Activated CD4-positive, alpha-beta T cell treated with anti-CD3 and anti-CD28 coated beads for 48 hours (primary cell): ENCODE measurements around the gene JARID2.

Experiments used
- DNase-seq: peaks from one replicate; pipeline ENCODE4 v3.0.0-alpha.2; 2020

JARID2 gene

DNA sequence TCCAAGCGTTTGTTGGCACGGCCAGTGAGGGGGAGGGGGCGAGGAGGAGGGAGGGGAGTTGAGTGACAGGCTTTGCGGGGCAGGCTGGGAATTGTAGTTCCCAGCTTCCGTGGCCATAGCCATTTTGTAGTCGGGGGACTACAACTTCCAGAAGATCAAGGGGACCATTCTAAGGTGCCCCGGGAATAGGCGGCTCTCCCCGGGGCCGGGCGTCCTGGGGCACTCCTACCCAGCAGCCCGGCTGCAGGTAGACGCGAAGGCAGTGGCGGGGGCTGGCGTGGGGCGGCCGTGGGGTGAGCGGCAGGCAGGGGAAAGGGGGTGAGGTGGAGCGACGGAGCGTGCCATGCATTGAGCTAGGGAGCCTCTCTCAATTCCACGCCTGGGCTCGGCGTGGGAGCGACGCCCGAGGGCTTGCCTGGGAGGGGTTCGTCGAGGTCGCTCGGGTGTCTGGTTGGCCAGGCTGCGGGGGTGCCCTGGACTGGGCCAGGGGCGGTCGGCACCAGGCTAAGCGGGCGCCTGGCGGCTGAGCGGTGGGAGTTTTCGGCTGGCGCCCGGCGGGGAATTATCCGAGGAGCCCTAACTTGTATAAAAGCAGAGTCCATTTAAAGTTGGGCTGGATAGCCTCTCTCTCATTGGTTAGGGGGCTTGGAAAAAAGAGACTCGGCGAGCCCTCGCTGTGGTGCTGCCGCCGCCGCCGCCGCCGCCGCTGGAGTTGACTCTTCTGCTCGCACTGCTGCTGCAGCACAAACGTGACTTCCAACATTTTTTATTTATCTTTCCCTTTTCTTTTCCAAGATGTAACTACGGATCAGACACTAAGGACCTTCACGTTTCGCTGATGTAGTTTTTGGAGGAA lies at the start of gene JARID2:
Gene JARID2, plus strand, starts transcription at position 709 of the 856 bp plus-strand sequence. CDS start 471 bp downstream, outside the sequence.
- DNase-seq, result peak; percentile 98

DNA sequence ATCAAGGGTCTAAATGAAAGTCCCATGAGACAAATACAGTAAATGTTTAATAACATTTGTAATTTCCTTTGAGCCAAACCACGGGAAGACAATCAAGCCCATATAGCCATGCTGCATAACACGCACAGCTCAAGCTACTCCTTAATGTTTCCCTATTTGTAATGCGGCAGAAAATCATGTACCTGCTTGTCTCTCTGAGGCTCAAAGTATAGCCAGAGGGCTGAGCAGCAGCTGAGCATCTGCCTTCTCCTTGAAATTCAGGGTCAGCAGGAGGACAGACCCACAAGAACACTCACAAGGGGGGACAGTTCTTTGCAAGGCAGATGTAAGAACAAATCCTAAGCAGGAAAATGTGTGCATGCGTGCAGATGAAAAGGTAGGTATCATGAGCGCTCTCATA lies 45.8 kb upstream of the JARID2 start:
- DNase-seq, result no peak

DNA sequence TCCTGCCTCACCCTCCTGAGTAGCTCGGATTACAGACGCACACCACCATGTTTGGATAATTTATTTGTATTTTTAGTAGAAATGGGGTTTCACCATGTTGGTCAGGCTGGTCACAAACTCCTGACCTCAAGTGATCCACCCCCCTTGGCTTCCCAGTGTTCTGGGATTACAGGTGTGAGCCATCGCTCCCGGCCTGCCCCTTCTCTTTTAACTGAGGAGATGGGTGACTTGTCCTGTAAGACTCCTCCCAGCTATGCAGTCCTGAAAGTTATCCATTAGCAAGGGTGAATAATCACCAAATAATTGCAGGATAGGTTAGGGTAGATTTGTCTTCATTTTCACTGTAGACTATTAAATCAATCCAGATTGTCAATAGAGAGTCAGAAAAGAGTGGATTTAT lies 40.5 kb upstream of the JARID2 start:
- no peak for DNase-seq

DNA sequence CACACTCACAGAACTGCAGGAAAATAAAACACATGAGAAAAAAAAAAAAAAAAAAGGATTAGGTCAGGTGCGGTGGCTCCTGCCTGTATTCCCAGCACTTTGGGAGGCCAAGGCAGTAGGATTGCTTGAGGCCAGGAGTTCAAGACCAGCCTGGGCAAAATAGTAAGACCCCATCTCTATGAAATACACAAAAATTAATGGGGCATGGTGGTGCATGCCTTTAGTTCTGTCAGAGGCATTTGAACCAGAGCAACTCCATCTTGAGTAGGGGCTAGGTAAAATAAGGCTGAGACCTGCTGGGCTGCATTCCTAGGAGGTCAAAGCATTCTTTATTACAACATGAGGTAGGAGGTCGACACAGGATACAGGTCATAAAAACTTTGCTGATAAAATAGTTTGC lies 39.0 kb upstream of the JARID2 start:
- DNase-seq, result no peak

DNA sequence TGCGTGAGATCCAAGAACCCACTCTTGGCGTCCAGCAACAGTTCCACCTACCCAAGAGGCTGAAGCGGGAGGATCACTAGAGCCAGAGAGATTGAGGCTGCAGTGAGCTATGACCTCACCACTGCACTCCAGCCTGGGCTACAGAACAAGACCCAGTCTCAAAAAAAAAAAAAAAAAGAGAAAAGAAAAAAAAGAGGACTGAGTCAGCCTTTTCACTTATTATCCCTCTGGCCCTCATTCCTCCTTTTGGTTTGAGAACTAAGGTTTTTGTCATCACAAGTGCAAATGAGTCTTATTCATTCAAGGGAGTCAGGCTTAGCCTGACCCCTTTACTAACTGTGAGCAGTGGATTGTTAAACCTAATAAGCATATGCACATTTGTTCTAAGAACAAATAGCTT lies 37.9 kb upstream of the JARID2 start:
- no peak for DNase-seq

DNA sequence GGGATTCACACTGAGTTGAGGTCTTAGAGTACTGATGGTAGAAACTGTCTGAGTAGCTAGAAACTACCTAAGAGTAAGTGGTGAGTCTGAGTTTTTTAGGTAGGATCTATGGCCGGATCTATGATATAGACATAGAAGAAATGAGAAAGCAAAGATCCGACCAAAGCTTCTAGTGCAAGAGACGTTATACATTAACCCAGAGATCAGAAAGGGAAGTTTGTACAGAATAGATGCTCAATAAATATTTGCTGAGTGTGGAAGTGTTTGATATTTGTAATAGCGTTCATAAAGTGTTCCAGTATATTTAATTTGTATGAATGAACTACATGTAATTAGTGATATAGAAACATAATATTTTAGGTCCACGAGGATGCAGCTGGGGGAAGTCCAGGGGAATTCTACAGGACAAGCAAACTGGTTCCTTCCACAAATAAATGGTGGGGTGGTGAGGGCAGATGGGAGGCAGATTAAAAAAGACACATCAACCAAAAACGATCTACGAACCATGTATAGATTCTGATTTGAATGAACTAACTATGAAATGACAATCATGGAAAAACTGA lies 31.9 kb upstream of the JARID2 start:
- no peak for DNase-seq

DNA sequence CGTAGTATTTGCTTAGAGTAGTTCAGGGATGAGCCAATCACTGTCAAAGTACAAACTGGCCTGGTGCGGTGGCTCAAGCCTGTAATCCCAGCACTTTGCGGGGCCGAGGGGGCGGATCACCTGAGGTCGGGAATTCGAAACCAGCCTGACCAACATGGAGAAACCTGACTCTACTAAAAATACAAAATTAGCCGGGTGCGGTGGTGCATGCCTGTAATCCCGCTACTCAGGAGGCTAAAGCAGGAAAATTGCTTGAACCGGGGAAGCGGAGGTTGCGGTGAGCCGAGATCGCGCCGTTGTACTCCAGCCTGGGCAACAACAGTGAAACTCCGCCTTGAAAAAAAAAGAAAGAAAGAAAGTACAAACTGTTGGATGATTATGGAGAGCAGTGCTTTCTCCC lies 27.5 kb upstream of the JARID2 start:
- no peak for DNase-seq

DNA sequence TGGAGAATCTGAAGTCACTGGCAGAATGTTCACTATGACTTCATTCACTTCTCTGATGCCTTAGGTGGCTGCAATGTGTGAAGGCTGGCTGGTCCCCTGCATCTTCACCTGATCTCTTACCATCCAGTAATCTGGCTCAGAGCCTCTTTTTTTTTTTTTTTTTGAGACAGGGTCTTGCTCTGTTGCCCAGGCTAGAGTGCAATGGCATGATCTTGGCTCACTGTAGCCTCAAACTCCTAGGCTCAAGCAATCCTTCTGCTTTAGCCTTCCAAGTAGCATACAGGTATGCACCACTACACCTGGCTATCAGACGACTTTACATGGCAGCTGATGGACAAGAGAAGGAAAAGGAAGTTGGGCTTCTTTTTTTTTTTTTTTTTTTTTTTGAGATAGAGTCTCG lies 25.8 kb upstream of the JARID2 start:
- no peak for DNase-seq

DNA sequence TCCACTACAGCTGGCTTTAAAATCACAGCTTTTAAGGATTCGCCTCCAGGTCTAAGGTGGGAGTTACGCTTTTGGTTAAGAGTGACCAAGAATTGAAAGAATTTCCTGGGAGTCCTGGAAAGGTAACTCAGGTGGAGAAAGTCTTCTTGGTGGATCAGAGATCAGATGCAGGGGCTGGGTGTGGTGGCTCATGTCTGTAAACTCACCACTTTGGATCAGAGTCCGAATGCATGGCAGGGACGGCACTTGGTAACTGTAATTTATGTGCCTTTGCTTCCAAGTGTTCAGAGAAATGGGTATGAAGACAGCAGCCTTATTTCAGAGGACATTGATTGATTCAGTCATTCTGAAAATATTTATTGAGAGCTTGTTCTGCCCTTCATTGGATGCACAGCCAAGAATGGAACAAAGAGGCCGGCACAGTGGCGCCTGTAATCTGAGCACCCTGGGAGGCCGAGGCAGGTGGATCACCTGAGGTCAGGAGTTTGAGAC lies 18.0 kb upstream of the JARID2 start:
- DNase-seq, result no peak

DNA sequence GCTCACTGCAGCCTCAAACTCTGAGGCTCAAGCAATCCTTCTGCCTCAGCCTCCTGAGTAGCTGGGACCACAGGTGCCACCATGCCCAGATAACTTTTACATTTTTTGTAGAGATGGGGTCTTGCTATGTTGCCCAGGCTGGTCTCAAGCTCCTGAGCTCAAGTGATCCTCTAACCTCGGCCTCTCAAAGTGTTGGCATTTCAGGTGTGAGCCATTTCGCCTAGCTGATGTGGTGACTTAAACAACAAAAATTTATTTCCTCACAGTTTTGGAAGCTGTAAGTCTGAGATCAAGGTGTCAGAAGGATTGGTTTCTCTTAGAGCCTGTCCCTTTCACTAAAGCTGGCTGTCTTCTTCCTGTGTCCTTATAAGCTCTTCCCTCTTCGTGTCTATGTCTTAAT lies 15.0 kb upstream of the JARID2 start:
- DNase-seq, result no peak

DNA sequence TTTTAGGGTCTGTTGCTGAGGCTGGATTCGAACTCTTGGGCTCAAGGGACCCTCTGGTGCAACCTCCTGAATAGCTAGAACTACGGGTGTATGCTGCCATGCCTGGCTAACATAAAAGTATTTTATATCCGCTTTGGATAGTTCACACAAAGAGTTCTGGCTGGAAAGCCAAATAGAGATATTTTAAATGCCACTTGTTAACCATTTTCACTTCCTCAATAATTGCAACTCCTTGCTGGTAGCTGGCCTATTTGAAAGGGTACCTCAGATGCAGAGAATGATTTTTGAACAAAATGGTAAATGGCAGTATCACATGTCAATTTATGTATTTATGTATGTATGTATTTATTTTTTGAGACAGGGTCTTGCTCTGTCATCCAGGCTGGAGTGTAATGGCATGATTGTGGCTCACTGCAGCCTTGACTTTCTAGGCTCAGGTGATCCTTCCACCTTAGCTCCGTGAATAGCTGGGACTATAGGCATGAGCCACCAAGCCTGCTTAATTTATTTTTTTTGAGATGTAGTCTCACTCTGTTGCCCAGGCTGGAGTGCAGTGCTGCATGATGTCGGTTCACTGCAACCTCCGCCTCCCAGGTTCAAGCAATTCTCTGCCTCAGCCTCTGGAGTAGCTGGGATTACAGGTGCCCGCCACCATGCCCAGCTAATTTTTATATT lies 12.9 kb upstream of the JARID2 start:
- DNase-seq, result no peak

DNA sequence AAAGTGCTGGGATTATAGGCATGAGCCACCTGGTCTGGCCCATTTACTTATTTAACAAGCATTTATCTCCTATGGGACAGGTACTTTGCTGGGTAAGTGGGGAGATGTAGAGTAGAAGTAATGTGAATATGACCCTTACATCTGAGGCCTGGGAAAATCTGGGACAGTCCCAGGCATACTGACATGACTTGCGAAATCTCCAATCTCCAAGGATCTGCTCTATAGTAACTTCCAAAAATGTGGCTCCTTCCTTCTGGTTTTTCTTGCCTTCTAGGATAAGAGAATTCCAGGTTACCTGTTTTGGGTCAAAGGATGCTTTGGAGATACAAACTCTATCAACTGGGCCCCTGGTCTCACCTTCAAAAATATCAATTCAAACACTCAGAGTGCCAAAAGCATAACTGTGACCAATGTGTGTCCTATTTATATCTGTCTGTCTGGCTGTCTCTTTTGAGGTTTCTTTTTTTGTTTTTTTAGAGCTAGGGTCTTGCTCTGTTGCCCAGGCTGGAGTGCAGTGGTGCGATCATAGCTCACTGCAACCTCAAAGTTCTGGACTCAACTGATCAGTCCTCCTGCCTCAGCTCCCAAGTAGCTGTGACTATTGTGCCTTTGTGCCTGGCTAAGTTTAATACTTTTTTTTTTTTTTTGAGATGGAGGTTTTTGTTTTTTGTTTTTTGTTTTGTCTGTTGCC lies 11.7 kb upstream of the JARID2 start:
- DNase-seq, result no peak

DNA sequence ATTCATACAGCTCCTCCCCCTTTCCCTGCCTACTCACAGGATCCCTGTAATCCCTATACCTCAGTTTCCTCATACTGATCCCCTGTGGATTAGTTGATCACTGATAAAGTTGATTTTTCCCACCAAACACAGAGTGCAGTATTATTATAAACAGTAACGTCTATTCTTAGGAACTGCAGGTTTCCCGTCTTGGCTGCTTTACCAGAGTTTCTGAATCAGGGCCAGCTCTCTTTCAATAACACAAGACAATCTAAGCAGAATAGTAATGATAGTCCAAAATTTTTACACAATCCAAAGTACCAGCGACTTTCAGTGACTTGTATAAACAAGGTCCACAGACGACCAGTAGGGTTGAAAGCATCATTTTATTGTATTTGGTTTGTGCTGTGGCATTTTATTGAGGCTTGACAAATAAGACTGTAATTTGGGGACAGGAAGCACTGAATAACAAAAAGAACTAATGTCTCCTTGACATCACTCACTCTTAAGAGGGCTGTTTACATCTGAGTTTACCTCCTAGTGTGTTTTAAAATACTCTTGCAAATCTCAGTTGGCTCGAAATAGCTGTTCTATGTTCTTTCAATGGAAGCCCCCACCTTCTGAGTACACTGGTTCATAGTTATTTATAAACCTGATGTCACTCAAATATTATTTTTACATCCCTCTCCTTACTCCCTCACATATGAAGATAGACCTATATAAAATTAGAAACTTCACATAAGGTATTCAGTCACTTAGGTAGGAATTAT lies 6.1 kb upstream of the JARID2 start:
- no peak for DNase-seq

DNA sequence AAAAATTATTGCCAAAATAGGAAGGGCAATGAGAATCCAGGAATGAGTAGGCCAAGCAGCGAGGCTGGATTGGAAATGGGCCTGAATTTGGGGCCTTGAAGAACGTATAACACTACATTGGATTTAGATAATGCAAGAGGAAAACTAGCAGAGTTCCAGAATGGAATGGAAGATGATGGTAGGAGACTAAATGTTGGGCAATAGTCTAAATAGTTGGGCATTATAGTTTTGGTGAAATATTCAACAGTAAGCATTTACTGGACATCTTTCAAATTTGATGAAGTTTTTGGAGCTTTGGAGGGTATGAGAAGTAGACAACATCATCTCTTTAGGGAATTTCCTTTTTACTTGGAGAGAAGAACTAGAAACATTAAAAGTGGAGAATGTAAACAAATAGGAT lies 3.4 kb upstream of the JARID2 start:
- DNase-seq, result no peak

DNA sequence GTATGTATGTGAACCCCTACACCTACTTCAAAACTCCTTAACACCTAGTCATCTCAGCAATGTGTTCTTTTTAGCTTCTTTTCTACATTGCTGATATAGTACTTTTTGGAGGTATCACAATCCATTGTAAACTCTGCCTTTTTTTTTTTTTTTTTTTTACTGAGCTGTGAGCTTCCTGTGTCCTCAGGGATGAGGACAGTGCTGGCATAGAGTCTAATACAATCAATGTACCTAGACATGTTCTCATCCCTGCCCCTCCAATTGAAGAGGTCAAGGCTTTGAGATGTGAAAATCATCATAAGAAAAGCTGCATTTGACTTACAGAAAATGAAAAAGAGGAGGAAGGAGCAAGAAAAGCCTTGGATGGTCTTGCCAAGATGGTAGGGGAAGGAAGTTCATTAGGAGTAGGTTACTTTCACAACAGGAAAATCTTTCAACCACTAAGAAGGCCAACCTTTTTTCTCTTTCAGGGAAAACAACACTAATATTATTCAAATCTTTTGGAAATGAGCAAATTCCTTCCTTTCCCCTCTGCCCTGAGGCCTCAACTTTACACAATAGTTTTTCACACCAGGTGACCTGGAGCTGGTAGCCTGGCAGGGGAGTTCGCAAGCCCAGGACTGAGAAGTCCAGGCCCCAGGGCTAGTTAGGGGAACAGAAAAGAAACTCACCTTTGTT lies 2.8 kb upstream of the JARID2 start:
- DNase-seq, result no peak

DNA sequence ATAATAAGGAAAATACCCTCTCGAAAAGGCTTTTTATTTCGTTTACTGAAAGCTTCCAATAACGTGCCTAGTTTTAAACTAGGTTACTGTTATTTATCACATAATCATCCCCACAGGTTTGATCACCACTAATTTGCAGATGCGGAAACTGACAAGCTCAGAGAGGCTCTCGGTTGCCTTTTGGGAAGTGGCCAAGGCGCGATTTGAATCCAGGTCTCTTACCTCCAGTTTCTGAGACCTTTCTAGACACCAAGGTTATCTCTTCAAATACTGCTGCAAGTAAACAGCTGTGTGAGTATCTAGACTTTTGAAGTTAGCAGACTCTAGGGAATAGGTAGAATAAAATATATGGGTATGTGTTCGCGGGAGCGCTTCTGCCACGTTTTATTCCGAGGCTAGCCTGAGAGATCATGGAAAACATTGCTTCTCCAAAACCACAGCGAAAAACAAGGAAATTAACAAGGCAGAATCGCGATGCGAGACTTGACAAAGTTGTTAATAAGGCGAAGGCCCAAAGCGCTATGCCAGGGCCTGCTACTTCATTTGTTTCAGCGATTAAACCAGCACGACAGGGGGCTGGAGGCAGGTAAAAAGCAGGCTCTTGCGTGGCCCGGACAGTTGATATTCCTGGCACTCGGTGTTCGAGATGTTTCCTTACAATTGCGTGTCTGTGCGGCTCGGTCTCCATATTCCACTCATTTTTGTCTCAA lies 1.8 kb upstream of the JARID2 start:
- no peak for DNase-seq

DNA sequence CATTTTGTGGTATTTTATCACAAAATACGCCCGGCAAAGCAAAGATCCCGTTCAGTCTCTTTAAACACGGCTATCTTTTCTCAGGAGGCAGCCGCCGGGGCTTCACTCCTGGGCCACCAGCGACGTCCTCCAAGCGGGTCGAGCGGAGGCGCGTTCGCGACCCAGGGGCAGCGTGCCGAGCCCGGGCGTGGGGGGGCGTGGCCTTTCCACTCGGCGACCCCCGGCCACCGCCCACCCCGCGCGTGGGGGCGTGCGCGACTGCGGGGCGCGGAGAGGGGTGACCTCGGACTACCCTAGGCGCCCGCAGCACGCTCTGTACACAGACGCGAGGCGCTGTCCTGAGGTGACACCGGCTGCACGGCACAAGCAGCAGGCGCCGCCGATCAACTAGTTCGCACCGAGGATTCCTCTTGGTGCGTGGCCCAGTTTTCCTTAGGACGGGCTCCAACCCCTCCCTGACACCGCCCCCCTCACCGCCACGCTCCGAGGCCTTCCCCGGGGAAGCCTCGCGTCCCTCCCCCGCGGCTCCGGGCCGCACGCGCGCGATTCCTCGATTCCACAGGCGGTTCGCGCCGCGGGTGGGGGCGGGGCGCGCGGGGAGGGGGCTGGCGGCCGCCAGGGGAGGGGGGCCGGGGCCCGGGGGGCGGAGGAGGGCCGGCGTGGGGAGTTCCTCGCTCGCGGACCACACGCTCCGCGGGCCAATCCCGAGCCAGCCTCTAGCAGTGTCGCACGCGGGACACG lies 1.1 kb upstream of the JARID2 start:
- peak; percentile 68 for DNase-seq

DNA sequence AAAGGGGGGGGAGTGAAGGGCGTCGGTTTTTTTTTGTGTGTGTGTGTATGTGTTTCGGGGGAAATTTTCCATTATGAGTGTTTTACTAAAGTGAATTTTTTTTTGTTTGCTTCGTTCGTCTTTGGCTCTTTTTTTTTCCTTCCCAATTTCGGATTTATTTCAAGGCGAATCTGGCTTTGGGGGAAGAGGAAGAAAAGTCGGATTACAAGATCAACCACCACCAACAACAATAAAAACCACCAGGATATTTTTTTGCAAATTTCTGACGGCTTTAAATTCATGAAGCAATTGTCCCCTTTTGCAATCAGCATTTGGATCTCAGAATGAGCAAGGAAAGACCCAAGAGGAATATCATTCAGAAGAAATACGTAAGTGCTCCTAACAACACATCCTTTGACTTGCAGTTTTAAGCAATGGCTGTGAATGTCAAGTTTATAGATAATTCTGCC lies 372 bp downstream of the JARID2 start:
- DNase-seq, result no peak

DNA sequence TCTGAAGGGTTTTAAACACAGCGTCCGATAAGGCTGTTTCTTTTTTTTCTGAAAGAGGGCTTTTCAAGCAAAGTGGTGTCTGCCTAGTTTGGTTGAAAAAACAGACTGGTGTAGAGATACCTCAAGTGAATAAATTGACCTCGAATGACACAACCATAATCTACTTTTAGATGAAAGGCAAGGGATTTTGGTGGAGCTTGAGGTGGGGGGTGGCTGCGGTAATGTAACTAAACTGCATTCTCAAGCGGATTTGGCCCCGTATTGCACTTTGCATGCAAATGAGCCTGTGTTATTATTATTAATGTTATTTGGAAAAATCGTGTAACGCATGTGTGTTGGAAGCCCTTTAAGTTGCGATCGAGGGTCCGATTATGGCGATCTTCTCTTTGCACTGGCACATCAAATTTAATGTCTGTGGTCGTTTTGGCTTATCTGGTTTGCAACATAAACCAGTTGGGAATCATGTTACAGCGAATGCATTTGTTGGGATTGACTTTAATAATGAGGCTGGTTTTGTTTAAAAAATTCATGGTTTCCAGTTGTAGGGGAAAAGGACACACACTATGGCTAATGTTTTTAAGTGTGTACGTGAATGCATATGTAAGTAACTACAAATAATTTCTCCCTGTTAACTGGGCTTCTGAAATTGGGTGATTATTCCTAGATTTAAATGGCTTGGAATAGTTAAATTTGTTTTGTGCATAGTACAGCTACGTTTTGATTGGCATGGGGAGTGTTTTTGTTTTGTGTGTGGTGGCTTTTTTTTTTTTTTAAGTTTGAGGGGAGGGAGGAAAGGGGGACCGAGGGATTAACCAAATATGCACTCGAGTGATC lies 1.0 kb downstream of the JARID2 start:
- DNase-seq, result peak; percentile 39
